Upper lobe of left lung (tissue), 6 donors: ENCODE data around the gene ADAM17. TPM values are rescaled to one million over a fixed set of nuclear protein-coding genes. Genes with fewer than 3 reads are reported as not detected.

Experiments
- ATAC-seq, 2 donors: fragments of 200-7000 bp; cut with Tn5 transposase; one replicate each; pipeline ENCODE4 v1.9.1; 2022; ENCODE audit warnings: mild to moderate bottlenecking in 2 of 2, moderate library complexity in 2 of 2; ENCODE audit not compliant: low FRiP score in 2 of 2
- DNase-seq, 2 donors: peaks; one replicate each; pipeline ENCODE4 v3.0.0-alpha.2; 2019 to 2020
- H3K27ac ChIP-seq, 4 donors: fragments of 200-600 bp; sonication (generic); one replicate each; pipeline ENCODE4 v1.5.1; 2016 to 2019
- H3K27me3 ChIP-seq, 4 donors: fragments of 200-600 bp; sonication (generic); one replicate each; pipeline ENCODE4 v1.5.1; 2017 to 2019
- H3K36me3 ChIP-seq, 4 donors: fragments of 200-600 bp; sonication (generic); one replicate each; pipeline ENCODE4 v1.5.1; 2016 to 2019
- H3K4me1 ChIP-seq, 4 donors: fragments of 200-600 bp; sonication (generic); one replicate each; pipeline ENCODE4 v1.5.1; 2018 to 2019
- H3K4me3 ChIP-seq, 4 donors: fragments of 200-600 bp; sonication (generic); one replicate each; pipeline ENCODE4 v1.5.1; 2017 to 2019; ENCODE audit warnings: mild to moderate bottlenecking in 2 of 4, moderate library complexity in 1 of 4
- H3K9me3 ChIP-seq, 4 donors: fragments of 200-600 bp; sonication (generic); one replicate each; pipeline ENCODE4 v1.5.1; 2018 to 2019
- EP300 ChIP-seq, 4 donors: sonication (generic); formaldehyde crosslinking; IDR thresholded peaks; one replicate each; pipeline ENCODE4 v1.5.1; 2017; ENCODE audit warnings: antibody characterized with exemption in 4 of 4, control low read depth in 2 of 4
- POLR2A ChIP-seq, 4 donors: fragments of 450-650 bp; IDR thresholded peaks; one replicate each; pipeline ENCODE4 v1.5.1; 2016 to 2017; ENCODE audit warnings: antibody characterized with exemption in 4 of 4, mild to moderate bottlenecking in 2 of 4
- POLR2AphosphoS5 ChIP-seq, 2 donors: sonication (generic); formaldehyde crosslinking; IDR thresholded peaks; one replicate each; pipeline ENCODE4 v1.5.1; 2017; ENCODE audit warnings: antibody characterized with exemption in 2 of 2
- WGBS, 2 donors: methylation state at CpG; one replicate each; pipeline ENCODE4 v1.1.5; 2017 to 2018; 5-methylcytosine and 5-hydroxymethylcytosine counted together
- total RNA-seq, 6 donors: library from RNA; depleted of rRNA in 4 of 6; stranded (reverse); fragments of >200 nt in 4 of 6; gene quantifications; one replicate each; pipeline versions ENCODE4 v1.1.0 to v1.2.1, GENCODE V29; 2016 to 2021
- TF ChIP-seq, protein P1 (sequence below), 6 experiments: fragments of 450-650 bp in 4 of 6; fragments of 200-600 bp in 2 of 6; sonication (generic) in 2 of 6; IDR thresholded peaks; one replicate each; pipeline ENCODE4 v1.5.1; 2016 to 2019; ENCODE audit warnings: antibody characterized with exemption in 6 of 6
- donor health status: DM: no; HTN: no; CAD: no; lungs with moderate emphysema.
- donor health status: DM: no; HTN: yes; CAD: no; lungs with severe emphysema.

The ADAM17 gene
- total RNA-seq, 6 donors from 2014 or later: 59.7 to 71.0 (median 66.3) TPM

DNA sequence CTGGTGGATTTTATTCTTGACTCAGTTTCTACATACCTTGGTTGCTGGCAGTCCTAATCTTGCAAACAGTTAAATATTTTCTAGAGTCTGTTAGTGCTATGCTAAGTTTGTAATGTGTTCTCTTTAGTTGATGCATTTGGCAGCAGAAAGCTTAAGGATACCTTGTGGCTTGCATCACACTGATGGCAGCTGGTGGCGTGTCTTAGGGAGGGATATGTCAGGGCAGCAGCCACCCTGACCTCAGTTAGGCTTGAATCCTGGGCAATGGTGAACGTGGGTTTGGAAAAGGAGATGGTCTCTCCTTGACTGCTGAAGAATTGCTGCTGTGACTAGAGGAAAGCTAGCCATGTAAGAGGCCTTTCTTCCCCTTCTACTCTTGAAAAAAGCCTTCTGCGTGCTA lies 77.1 kb downstream of the ADAM17 start:
- WGBS, 2 donors: 75 to 88% methylated on average over 3 of the region's 3 CpGs
- ATAC-seq (no peak), DNase-seq (no peak)
- peaks cover 12 to 30% (median 16%) of the 10 kb centered on the region in 4 donors for H3K4me1 ChIP-seq
- H3K9me3 ChIP-seq: no peaks in the 10 kb centered on the region
- no peak overlapping the region for H3K27ac ChIP-seq
- no peaks in the 10 kb centered on the region for H3K27me3 ChIP-seq
- H3K36me3 ChIP-seq: peaks cover 15 to 55% (median 30%) of the 10 kb centered on the region in 4 donors
- TF ChIP-seq, protein P1, sequence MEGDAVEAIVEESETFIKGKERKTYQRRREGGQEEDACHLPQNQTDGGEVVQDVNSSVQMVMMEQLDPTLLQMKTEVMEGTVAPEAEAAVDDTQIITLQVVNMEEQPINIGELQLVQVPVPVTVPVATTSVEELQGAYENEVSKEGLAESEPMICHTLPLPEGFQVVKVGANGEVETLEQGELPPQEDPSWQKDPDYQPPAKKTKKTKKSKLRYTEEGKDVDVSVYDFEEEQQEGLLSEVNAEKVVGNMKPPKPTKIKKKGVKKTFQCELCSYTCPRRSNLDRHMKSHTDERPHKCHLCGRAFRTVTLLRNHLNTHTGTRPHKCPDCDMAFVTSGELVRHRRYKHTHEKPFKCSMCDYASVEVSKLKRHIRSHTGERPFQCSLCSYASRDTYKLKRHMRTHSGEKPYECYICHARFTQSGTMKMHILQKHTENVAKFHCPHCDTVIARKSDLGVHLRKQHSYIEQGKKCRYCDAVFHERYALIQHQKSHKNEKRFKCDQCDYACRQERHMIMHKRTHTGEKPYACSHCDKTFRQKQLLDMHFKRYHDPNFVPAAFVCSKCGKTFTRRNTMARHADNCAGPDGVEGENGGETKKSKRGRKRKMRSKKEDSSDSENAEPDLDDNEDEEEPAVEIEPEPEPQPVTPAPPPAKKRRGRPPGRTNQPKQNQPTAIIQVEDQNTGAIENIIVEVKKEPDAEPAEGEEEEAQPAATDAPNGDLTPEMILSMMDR (IDR thresholded peaks at IDR 0.05): no peak
- no peak for TF ChIP-seq POLR2A (IDR thresholded peaks at IDR 0.05)
- TF ChIP-seq POLR2AphosphoS5 (IDR thresholded peaks at IDR 0.05): no peak
- TF ChIP-seq EP300 (IDR thresholded peaks at IDR 0.05): no peak
- H3K4me3 ChIP-seq: no peak overlapping the region

DNA sequence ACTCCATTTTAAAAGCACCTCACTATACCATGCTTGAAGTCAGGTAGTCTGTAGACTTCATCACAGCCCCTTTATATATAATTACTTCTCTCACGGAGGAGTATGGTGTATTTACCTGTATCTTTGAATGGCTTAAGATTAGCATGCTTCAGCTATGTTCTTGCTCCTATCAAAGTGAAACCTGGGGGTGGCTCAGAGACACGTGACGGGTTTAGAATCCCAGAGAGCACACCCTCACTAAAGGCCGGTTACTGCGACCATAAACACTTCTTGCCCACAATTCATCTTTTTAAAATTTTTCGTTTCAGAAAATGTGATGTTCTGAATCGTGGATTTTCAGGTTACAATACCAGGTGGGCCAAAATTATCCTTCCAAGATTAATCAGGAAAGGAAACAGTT lies 77.7 kb downstream of the ADAM17 start:
- no peaks in the 10 kb centered on the region for H3K27me3 ChIP-seq
- peaks cover 10 to 49% (median 24%) of the 10 kb centered on the region in 4 donors for H3K36me3 ChIP-seq
- H3K4me1 ChIP-seq: peaks cover 12 to 32% (median 18%) of the 10 kb centered on the region in 4 donors
- no peaks in the 10 kb centered on the region for H3K9me3 ChIP-seq
- DNase-seq (no peak), ATAC-seq (no peak)
- TF ChIP-seq POLR2AphosphoS5 (IDR thresholded peaks at IDR 0.05) (no peak), EP300 (IDR thresholded peaks at IDR 0.05) (no peak), POLR2A (IDR thresholded peaks at IDR 0.05) (no peak)
- TF ChIP-seq, protein P1 (IDR thresholded peaks at IDR 0.05): no peak
- H3K27ac ChIP-seq: no peak overlapping the region
- 79 to 96% methylated on average over 7 of the region's 7 CpGs for WGBS, 2 donors
- no peak overlapping the region for H3K4me3 ChIP-seq

DNA sequence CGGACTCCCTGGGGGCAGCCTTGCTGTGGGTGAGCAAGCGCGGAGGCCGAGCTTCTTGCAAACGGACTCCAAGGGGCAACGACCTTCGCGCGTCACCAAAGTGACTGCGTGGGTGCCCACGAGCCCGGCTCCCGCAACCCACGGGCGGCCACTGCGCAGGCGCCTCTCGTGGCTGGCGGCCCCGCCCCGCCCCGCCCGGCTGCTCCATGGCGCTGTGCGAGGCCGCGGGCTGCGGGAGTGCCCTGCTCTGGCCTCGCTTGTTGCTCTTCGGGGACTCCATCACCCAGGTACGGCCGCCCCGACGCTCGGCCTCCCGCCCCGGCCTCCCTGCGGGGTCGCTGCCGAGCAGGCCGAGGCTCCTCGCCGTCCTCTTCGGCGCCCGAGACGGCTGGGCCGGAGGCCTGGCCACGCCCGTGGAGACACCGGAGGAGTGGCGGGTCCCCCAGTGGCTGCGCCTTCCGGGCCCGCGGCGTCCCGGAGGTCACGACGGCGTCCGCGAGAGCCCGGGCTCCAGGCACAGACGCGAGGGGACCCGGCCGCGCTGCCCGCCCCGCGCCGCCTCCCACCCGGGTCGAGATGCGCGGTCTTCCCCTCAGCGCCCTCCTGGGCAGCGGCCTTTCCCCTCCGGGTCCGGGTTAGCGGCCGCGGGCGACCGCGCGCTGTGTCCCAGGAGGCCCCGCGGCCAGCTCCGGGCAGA lies 81.1 kb downstream of the ADAM17 start, which contains the start of gene IAH1:
IAH1 (plus strand) TSS at position 191 of the 697 bp plus-strand sequence; CDS start at position 207, 16 bp downstream.
- WGBS, 2 donors: 0% methylated on average over 23 of the region's 91 CpGs; no CpG with 5 or more reads in 1 of the 2 donors
- peaks cover 12 to 32% (median 18%) of the 10 kb centered on the region in 4 donors for H3K4me1 ChIP-seq
- TF ChIP-seq EP300 (IDR thresholded peaks at IDR 0.05): no peak
- TF ChIP-seq, protein P1 (IDR thresholded peaks at IDR 0.05): peak in 2 of 6 experiments; percentile 9 to 34
- peak in 3 of 4 donors; percentile 42 to 84 (median 82) for TF ChIP-seq POLR2A (IDR thresholded peaks at IDR 0.05)
- TF ChIP-seq POLR2AphosphoS5 (IDR thresholded peaks at IDR 0.05): peak; percentile 28 to 58
- peak; percentile 69 to 96 for DNase-seq
- peaks cover 0 to 24% (median 2%) of the 10 kb centered on the region in 4 donors for H3K36me3 ChIP-seq
- H3K9me3 ChIP-seq: no peaks in the 10 kb centered on the region
- peak within 1 kb of the TSS; percentile 59 to 92 (median 84) for H3K4me3 ChIP-seq
- peak within 1 kb of the TSS; percentile 90 to 96 (median 92) for H3K27ac ChIP-seq
- peak; percentile 87 to 94 for ATAC-seq
- no peaks in the 10 kb centered on the region for H3K27me3 ChIP-seq

DNA sequence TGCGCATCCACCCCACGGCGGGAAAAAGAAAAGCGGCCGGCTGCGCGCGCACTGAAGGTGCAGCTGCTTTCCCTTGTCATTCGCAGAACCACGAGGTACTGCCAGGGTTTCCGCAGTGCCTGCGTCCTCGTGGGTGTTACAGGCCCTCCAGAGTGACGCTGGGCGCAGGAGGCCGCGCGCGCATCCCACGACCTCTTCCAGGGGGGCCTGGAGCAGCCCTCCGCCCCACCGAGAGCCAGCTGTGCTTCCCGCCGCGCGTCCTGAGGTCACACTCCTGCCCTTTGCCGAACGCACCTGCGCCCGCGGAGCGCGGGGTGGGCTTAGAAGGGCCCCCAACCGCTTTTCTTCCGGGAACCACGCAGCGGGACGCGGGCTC lies 81.7 kb downstream of the ADAM17 start:
- ATAC-seq (peak; percentile 61 to 70), DNase-seq (peak; percentile 35 to 91)
- Histone ChIP-seq H3K27me3 (no peaks in the 10 kb centered on the region), H3K9me3 (no peaks in the 10 kb centered on the region), H3K4me1 (peaks cover 12 to 32% (median 18%) of the 10 kb centered on the region in 4 donors), H3K36me3 (peaks cover 0 to 24% (median 5%) of the 10 kb centered on the region in 4 donors), H3K4me3 (peak overlapping the region; percentile 59 to 92 (median 84)), H3K27ac (peak overlapping the region; percentile 90 to 96 (median 92))
- WGBS, 2 donors: 9 to 31% methylated on average over 10 to 17 of the region's 39 CpGs
- TF ChIP-seq, protein P1 (IDR thresholded peaks at IDR 0.05): no peak
- TF ChIP-seq EP300 (IDR thresholded peaks at IDR 0.05) (no peak), POLR2AphosphoS5 (IDR thresholded peaks at IDR 0.05) (no peak), POLR2A (IDR thresholded peaks at IDR 0.05) (no peak)
